NCI-H345 treated with DMSO at 0.1 percent for 48 hours (cell line): ENCODE data around the gene RBMS1.
"Not testable (repeated sequence)": the region's sequence is repeated elsewhere in the genome, so short reads cannot be mapped to it uniquely, and the experiment has no call there.

Source experiments
- DNase-seq: peaks from one replicate; lab custom pipeline; 2025; ENCODE audit not compliant: unreplicated experiment; lab: John Stamatoyannopoulos, UW

The RBMS1 gene

DNA sequence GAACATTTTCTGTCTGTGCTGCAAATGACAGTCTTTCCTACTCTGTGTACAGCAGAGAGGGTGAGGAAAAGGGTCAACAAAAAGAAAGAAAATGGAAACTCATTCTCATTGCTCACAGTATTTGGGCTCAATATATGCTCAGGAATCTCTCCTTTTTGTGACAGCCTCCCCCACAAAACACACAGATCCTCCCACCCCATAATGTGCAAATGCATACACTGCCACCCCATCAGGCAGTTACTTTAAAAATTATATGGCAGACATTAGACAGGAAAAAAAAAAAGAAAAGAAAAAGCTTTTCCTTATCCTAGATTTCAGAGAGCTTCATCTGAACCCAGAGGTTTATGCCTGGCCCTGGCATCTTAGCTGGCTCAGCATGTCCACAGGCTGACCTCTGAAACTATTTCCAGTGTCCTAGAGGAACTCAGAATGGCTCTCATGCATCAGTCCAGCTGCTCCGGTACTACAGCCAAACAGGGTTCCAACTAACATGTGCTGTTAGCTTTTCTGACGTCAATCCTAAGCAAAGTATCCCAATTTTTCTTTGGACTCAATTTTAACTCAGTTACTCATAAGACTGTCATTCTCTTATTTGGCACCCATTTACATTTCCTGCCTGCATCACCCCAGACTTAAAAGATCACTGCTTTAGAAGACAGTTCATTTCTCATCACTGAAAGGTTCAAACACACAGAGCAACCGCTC, 105.9 kb downstream of the RBMS1 start:
- DNase-seq = no peak

DNA sequence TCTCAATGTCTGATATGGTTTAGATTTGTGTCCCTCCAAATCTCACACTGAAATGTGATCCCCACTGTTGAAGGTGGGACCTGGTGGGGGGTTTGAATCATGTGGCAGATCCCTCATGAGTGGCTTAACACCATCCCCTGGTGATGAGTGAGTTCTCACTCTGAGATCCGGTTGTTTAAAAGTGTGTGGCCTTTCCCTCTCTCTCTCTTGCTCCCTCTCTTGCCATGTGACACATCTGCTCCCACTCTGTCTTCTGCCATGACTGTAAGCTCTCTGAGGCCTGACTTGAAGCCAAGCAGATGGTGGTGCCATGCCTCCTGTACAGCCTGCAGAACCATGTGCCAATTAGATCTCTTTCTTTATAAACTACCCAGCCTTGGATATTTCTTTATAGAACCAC, 108.8 kb downstream of the RBMS1 start:
- no peak for DNase-seq

DNA sequence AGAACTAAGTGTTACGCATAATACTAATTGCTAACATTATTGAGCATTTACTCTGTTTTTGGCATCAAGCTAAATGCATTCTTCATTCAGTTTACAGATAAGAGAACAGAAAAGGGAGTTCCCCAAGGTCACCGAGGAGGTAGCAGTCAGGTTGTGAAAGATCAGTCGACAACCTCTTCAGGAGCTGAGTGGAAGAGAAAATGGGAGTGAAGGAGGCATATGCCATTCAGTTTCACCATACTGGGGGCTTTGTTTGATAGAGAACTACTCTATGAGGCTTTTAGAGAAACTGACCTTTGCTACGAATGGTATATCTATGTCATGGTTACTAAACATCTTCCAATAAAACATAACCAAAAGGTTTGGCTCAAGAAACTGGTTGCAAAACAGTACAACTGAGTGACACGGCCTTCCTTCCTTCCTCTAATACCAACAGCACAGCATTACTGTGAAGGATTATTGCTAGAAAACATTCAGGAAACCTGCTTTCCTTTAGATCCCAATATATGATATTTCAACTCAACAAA, 112.1 kb downstream of the RBMS1 start:
- DNase-seq = no peak

DNA sequence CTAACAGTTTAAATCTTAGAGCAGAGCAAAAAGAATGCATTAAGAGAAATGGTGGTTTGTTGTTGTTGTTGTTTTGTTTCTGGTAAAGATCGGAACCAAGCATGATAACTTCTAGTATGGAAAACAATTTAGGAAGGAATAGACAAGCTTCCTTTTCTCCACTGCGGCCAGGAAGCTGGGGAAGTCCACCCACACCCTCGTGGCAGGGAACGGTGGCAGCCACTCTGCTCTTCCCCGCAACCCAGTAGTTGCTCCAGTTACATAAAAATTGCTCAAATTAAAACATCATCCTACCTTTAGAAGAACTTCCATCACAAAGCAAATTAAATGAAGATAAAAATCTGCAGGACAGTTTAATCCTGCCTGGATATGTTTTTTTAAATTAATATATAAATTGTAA, 113.0 kb downstream of the RBMS1 start:
- no peak for DNase-seq

DNA sequence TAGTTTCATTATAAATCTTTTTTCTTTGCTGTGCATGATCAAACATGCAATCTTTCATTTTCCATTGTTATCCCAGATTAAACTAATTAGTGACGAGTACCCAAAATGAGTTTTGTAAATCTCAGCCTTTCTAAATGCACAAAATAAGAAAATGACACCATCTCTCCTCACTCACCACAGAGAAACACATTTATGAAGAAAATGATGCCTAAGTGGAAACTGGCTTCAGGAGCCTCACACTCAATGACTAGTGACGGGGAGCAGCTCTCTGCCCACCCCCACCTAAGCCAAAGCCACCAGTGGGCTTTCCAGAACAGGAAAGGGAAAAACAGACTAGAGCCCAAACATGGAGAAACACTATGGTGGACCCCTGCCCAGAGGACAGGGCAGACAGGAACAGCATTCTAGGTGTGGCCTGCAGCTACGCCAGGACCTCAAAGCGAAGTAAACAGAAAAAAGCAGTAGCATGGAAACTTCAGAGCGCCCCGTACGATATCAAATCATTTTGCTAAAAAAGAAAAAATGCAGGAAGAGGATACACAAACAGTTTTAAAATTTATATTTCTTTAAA, 113.5 kb downstream of the RBMS1 start:
- DNase-seq = no peak

DNA sequence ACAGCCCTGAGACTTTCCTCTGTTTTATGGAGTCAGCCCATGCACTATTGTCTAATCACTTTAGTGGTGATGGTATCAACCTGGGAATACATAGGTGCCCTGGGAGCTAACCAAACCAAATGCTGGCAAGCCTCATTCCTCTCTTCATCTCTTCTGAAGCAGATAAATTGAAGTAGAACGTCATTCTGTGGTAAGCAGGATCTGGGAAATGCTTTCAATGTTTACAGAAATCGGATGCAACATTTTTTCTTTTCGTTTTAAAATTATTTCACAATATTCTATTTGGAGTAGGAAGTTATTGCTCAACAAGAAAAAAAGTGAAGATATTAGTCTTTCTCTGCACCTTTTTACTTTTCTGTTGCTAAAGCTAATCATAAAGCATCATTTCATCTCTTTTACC, 114.2 kb downstream of the RBMS1 start:
- DNase-seq = no peak

- no peak for DNase-seq
Measured at GRCh38 chr2:160377204-160377995, 116.2 kb downstream of the RBMS1 start.

GRCh38 chr2:160376576-160376975, 117.0 kb downstream of the RBMS1 start:
- DNase-seq = no peak

DNA sequence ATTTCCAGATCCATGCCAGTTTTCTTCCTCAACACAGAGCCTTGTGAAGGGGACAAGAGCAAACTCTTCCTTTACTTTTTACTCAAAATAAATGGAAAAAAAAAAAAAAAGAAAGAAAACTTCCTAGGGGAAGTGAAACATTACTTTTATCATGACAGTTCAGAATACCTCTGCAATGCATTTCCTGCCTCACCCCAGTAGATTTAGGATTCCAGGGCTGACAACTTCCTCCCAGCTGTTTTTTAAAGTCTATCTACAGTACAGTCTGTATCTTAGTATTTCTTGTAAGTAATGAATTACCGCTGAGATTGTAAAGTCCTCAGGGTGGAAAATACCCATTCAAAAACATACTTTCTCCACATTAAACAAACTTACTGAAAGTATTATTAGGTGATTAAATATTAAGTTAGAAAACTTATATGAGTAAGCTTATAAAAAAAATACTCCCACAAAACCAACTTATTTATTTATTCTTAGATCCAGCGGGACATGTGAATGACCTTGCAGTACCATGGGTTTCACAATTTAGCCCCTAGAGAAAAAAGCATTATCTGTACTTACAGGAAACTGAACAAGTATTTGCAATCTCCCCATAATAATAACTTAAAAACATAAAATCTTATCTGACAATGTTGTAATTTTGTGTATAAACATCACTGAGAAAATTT, 117.7 kb downstream of the RBMS1 start:
- no peak for DNase-seq

GRCh38 chr2:160375037-160375436, 118.6 kb downstream of the RBMS1 start:
- no peak for DNase-seq

DNA sequence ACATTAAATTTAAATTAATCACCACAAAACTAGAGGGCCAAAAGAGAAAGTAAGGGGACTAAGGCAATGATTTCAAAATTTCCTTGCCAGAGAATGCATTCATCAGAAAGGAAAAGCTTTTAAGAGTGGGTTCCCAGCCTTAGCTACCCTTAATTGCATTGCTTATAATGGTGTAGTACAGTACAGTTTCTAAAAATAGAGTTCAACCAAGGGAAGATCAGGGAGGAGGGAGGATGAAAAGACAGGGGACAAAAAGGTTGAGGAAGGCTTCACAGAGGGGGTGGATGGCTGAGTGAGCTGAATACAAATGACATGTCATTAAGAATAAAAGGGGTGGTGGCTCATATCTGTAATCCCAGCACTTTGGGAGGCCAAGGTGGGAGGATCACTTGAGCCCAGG, 119.9 kb downstream of the RBMS1 start:
- no peak for DNase-seq

DNA sequence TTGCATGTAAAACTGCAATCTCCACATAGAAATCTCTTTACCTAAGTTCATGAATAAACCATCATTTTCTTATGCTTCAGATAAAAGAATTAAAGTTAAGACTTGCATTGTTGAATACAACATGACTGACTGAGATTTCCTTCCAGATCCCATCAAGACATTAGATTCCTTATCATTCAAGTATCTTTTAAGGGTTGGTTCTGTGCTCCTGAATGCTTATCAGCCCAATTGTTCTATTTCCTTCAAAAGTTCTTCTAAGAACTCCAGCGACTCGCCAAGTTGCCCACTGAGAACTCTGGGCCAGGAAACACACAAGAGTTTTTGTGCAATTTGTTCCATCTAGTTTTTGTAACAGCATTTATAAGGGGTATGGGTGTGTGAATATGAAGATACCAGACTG, 120.3 kb downstream of the RBMS1 start:
- DNase-seq = no peak

- DNase-seq = no peak
Measured at GRCh38 chr2:160372585-160372984, 121.0 kb downstream of the RBMS1 start.

- DNase-seq = no peak
Measured at GRCh38 chr2:160372010-160372356, 121.6 kb downstream of the RBMS1 start.

DNA sequence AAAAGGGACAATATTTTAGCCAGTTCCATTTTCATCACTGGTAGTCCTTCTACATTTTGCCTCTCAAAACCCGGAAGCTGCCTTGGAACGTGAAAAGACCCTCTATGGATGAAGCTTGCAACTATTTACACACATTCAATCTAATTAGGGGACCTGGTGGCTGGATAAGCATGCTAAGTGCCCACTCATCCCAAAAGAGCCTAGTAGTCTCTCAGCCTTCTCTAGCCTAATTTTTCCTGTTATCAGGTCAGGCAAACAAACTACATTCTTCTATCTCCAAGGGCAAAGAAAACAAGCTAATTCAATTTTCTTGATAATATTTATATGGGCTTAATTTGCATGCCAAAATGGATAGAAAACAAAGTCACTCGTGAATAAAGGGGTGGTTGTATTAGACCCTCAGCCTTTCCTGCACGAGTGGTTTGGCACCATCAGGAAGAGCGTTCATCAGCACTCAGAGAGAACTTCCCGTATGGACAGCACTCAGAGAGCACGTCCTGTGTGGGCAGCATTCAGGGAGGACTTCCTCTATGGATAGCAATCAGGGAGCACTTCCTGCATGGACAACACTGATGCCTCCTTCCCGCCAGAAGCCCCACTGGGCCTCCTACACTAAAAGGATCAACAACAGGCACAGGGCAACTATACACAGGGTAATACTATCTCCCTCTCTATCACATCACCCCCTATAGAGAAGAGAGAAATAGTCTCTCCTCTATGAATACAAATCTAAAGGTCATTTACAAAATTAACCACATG, 122.2 kb downstream of the RBMS1 start:
- no peak for DNase-seq

DNA sequence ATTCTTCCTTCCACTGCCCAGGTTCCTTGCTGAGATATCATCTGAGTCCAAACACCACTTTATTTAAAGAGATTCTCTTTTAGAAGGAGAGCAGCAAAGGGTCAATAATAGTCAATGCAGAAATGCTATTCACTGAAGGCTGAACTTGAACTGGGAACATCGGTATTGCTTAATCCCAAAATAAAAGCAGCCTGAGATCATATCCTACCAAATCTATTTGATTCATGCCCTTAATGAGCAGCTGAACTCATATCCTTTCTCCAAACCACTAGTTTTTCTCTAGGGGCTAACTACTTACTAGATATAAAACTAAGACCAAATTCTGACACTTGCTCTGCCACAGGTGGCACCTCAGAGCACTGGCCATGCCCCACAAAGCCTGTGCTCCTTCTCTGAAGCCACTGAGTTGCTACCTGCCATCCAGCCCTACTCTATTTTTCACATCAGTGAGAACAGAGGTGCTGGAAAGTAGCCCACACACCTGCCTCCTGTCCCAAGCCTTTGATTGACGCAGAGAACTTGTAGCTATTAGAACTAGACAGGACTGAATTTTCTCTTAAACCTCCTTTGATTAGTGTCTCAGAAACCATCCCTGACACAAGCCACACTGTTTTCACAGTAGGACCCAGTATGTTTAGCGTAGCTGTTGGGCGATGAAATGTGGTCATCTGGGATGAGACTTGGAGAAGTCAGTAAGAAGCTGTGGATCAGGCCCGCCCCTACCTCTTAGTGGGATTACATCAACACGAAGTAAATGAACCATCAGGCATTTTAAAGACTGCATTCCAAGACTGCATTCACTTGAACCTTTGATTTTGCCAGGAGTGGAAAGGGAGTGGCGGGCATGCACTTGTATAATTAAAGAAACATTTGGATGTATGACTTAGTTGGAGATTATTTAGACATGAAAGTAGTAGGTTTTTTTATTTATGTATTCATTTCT, 124.3 kb downstream of the RBMS1 start:
- DNase-seq = no peak

- no peak for DNase-seq
Measured at GRCh38 chr2:160367887-160368286, 125.7 kb downstream of the RBMS1 start.

- not testable (repeated sequence) for DNase-seq
Measured at GRCh38 chr2:160367139-160367538, 126.5 kb downstream of the RBMS1 start.

DNA sequence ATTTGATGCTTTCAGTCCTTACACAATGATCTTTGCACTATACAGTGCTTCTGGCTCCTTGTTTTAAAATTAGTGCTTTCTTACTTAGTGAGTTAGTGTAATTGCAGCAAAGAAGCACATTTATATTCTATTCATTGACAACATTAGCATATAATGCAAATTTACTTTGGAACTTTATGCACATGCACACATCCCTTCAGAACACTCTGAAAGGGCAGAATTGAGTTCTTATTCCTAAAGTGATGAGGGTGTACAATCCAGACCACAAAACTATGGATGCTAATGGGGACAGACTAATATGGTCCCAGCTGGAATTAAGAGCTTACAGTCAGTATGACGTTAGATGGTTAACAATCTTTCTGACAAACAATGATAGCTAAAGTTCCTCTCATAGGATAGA, 127.1 kb downstream of the RBMS1 start:
- no peak for DNase-seq
